PFSK-1 (cell line): ENCODE data around the gene TMEM131.

ENCODE experiments used
- FOXP2 ChIP-seq: optimal IDR thresholded peaks from 2 replicates; pipeline ENCODE3; 2011; ENCODE audit warnings: borderline replicate concordance, control low read depth, inconsistent platforms; ENCODE audit not compliant: insufficient read depth; ENCODE audit errors: extremely low read length, extremely low read depth
- POLR2AphosphoS5 ChIP-seq: IDR thresholded peaks from 2 replicates; pipeline ENCODE4 v1.6.1; 2012; ENCODE audit warnings: low read depth, mild to moderate bottlenecking, control low read depth, low read length, moderate library complexity
- SIN3A ChIP-seq: IDR thresholded peaks from 2 replicates; pipeline ENCODE4 v1.6.1; 2012; ENCODE audit warnings: mild to moderate bottlenecking, low read length, moderate library complexity, borderline replicate concordance; ENCODE audit not compliant: insufficient read depth
- TAF1 ChIP-seq: IDR thresholded peaks from 2 replicates; pipeline ENCODE4 v1.6.1; 2012; ENCODE audit warnings: low read length, control low read depth, borderline replicate concordance; ENCODE audit not compliant: insufficient read depth
- TF ChIP-seq, protein P1 (sequence below), 2 experiments: IDR thresholded peaks; 2 replicates each; pipeline versions ENCODE4 v1.6.1 to v1.8.0; 2011 to 2012; ENCODE audit warnings: low read depth in 2 of 2, low read length in 2 of 2, control low read depth in 1 of 2, inconsistent platforms in 1 of 2, mild to moderate bottlenecking in 1 of 2, moderate library complexity in 1 of 2; ENCODE audit not compliant: insufficient read depth in 1 of 2

Gene TMEM131

GRCh38 chr2:97770445-97770844 lies 225.3 kb downstream of the TMEM131 start:
- TF ChIP-seq POLR2AphosphoS5: no peak
- TF ChIP-seq SIN3A: no peak

DNA sequence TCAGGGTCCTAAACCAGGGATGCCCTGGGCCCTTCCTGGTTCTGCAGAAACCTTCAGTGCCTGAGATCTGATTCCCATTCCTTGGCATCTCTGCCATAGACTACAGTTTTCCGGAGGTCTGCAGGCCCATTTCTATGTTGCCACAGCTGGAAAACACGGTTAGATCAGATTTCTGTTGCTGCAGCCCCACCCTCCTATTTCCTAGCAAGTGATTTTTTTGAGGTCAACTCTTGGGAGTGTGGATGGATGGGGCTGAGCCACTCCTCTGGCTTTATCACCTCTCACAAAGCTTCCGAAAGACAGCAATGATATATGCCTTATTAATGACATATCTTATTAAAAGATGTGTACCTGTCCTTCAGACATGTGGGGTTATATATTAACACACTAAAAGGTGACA lies 226.0 kb downstream of the TMEM131 start:
- TF ChIP-seq POLR2AphosphoS5 (no peak), TAF1 (no peak), SIN3A (no peak), FOXP2 (no peak)
- TF ChIP-seq, protein P1, sequence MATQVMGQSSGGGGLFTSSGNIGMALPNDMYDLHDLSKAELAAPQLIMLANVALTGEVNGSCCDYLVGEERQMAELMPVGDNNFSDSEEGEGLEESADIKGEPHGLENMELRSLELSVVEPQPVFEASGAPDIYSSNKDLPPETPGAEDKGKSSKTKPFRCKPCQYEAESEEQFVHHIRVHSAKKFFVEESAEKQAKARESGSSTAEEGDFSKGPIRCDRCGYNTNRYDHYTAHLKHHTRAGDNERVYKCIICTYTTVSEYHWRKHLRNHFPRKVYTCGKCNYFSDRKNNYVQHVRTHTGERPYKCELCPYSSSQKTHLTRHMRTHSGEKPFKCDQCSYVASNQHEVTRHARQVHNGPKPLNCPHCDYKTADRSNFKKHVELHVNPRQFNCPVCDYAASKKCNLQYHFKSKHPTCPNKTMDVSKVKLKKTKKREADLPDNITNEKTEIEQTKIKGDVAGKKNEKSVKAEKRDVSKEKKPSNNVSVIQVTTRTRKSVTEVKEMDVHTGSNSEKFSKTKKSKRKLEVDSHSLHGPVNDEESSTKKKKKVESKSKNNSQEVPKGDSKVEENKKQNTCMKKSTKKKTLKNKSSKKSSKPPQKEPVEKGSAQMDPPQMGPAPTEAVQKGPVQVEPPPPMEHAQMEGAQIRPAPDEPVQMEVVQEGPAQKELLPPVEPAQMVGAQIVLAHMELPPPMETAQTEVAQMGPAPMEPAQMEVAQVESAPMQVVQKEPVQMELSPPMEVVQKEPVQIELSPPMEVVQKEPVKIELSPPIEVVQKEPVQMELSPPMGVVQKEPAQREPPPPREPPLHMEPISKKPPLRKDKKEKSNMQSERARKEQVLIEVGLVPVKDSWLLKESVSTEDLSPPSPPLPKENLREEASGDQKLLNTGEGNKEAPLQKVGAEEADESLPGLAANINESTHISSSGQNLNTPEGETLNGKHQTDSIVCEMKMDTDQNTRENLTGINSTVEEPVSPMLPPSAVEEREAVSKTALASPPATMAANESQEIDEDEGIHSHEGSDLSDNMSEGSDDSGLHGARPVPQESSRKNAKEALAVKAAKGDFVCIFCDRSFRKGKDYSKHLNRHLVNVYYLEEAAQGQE (IDR thresholded peaks at IDR 0.05; ENCODE audit: insufficient read depth in 1 of 2, low read depth in 2 of 2, low read length in 2 of 2): no peak

DNA sequence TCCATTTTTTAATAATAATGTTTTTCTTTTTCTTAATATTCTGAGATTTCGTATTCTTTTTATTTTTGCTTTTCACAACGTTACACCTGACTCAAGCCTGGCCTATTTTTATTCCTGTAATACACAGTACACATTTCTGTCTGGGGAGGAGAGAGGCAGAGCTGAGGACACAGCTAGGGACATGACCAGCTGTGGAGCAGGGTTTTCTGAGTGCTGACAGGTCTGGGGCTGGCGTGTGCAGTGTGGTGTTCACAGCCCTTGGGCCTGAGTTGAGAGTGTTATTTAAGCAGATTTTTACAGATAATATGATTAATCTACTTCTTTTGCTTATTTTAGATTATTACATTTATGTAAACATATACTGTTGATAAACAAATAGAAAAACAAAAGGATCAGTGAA lies 226.4 kb downstream of the TMEM131 start:
- TF ChIP-seq, protein P1 (IDR thresholded peaks at IDR 0.05; ENCODE audit: insufficient read depth in 1 of 2, low read depth in 2 of 2, low read length in 2 of 2): no peak
- TF ChIP-seq FOXP2 (no peak), POLR2AphosphoS5 (no peak), TAF1 (no peak), SIN3A (no peak)

DNA sequence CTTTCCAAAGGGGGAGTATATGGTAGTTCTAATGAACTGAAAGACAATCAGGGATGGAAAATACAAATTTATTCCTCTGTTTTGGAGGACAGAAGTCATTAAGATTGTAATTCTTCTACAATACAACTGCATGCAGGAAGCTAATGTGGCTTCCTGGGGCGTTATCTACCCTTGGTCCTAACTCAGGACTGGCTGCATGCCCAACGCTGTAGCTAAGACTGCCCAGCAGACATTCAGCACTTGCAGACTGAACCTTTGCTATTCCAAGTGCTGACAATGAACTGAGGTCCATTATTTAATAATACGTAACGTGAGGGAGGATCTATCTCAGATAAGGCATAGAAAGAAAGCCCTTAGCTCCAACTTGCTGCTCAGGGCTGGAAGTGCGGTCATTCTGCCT lies 229.2 kb downstream of the TMEM131 start:
- no peak for TF ChIP-seq TAF1
- TF ChIP-seq, protein P1 (IDR thresholded peaks at IDR 0.05; ENCODE audit: insufficient read depth in 1 of 2, low read depth in 2 of 2, low read length in 2 of 2): no peak
- no peak for TF ChIP-seq SIN3A

DNA sequence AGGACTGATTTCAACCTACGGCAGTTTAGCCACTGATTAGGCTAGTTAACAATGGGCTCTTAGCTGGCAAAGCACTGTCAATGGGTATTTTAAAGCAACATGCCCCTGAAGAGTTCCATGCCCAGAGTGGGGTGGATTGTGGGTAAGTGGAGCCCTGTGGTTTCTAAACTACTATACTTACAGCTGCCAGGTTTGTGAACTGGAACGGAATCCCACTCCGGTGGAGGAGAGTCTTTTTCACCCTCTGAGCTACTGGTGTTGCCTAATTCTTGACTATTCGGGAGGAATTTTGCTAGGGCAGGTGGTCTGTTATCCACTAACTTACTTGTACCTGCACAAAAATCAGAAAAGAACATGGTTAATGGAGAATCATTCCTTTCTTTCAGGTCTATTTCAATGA lies 229.8 kb downstream of the TMEM131 start:
- TF ChIP-seq POLR2AphosphoS5: no peak
- no peak for TF ChIP-seq SIN3A
- TF ChIP-seq, protein P1 (IDR thresholded peaks at IDR 0.05; ENCODE audit: insufficient read depth in 1 of 2, low read depth in 2 of 2, low read length in 2 of 2): no peak
- TF ChIP-seq TAF1: no peak
- no peak for TF ChIP-seq FOXP2
